Cardiac fibroblast (primary cell): ENCODE results near the gene CSK.

Experiments used
- DNase-seq, 2 donors: peaks; one replicate each; pipeline versions ENCODE4 v3.0.0 to v3.0.0-alpha.2; 2010; ENCODE audit warnings: low read depth in 2 of 2
- H3K4me3 ChIP-seq, 2 donors: replicated peaks in 1 of 2; 1 replicate in 1 of 2; 2 replicates in 1 of 2; pipeline ENCODE4 v1.5.1; 2011; ENCODE audit warnings: low read depth in 2 of 2, low read length in 2 of 2, mild to moderate bottlenecking in 2 of 2, moderate library complexity in 1 of 2
- CTCF ChIP-seq: IDR thresholded peaks from one replicate; pipeline ENCODE4 v1.5.1; 2011; ENCODE audit warnings: low read depth, mild to moderate bottlenecking, low read length, inconsistent platforms

The CSK gene

GRCh38 chr15:74758736-74759135, 23.1 kb upstream of the CSK start:
- no peak for TF ChIP-seq CTCF
- no peak overlapping the region for H3K4me3 ChIP-seq
- no peak for DNase-seq

GRCh38 chr15:74762791-74763150, 19.1 kb upstream of the CSK start:
- no peak for TF ChIP-seq CTCF

DNA sequence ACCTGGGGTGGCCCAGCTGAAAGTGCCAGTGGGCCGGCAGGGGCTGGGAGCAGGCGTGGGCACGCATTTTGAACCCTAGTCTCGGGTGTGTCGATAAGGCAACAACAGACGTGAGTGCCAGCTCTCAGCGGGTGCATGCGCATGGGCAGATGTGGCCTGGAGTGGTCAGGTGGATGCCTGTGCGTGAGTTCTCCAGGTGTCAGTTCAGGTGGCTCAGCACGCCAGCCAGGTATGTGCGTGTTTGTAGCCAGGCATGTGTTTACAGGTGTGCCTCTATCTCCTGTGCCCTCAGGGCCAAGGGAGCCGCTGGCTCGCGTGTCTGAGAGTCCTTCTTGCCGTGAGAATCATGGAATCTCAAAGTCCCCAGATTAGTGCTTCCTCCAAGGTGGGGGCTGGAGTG, 18.5 kb upstream of the CSK start:
- no peak for TF ChIP-seq CTCF
- H3K4me3 ChIP-seq, result no peak overlapping the region
- no peak for DNase-seq

More at GRCh38 chr15:74762791-74763150, 19.1 kb upstream of the CSK start:
- DNase-seq, result no peak
- no peak overlapping the region for H3K4me3 ChIP-seq

DNA sequence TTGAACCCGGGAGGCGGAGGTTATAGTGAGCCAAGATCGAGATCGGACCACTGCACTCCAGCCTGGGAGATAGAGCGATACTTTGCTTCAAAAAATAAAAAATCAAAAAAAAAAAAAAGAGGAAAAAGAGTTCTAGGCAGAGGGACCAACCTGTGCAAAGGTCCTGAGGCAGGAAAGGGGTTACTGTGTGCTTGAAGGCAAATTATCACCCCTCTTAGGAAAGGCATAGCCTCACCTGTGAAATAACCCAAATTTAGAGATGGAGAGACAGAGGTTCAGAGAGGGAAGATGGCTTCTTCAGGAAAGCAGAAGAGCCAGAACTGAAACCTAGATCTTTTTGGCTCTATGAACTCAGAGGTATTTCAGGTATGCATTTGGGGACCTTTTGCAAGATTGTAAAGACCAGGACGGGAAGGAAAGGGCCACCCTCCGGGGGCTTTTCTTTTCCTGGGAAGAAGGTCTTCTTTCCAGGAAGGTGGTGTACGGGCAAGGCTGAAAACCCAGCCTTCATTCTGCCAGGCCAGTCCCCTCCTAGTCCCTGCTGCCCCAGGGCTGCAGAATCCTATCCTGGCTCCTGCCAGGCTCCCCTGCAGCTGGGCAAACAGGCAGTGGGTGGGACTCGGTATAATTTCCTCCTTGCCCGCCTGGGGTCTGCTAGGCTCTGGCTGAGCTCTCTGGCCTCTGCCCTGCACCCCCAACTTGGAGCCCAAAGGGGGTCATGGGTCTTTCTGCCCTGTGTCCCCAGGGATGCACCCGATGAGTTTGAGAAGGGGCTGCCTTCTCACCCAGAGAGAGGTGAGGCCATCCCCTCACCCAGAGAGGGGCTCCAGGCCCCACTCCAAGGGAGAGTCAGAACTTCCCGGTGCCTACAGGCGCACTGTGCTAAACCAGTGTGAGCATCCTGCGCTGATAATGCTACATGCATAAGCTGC, 14.4 kb upstream of the CSK start:
- DNase-seq, result no peak
- no peak for TF ChIP-seq CTCF

DNA sequence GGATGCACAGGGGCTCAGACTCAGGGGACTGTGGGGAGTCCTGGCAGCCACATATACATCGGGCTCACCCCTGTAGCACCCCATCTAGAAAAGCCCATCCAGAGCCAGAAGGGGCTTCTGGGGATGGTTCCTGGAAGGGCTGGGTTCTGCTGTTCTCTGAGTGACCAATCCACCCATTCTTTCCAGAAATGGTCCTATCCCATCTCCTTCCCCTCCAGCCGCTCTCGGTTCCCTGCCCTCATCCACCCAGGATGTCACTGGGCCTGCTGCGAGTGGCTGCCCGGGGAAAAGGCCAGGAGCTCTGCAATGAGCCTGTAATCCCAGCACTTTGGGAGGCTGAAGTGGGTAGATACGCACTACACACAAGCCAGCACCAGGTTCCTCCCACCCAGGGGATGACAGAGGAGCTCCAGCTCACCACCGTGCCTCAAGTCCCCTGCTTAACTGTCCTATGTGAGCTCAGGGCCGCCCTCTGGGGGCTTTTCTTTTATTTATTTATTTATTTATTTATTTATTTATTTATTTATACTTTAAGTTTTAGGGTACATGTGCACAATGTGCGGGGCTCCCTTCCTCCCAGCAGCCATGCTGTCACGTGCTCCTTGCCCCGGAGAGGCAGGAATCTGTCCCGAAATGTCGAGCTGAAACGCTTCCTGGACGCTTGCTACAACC, 13.6 kb upstream of the CSK start:
- no peak overlapping the region for H3K4me3 ChIP-seq
- no peak for DNase-seq

More for the DNA sequence above, 14.4 kb upstream of the CSK start:
- H3K4me3 ChIP-seq, result no peak overlapping the region

DNA sequence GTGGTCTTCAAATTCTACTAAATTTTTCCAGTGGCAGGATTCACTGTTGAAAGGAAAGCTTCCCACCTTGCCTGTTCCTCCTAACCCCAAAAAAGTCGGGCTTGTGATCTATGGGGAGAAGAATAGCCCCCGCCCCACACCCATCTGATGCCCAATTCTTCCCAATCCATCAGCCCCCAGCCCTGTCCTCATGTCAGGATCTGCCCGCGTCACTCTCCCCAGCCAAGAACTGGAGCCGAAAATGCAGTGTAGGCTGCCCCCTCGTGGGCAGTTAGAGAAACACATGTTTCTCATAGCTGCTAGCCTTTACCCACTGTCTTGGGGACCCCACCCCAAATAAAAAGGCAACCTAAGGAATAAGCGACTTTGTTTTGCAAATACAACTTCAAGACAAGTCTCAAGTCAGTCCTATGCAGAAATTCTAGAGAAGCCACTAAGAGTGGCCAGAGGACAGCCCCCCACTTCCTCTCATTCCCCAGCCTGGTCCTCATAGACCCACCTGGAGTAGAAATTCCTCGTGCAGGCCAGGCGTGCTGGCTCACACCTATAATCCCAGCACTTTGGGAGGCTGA, 13.0 kb upstream of the CSK start:
- H3K4me3 ChIP-seq, result no peak overlapping the region
- peak; percentile 58 to 61 for DNase-seq
- peak; percentile 74 for TF ChIP-seq CTCF

More for the DNA sequence above, 13.6 kb upstream of the CSK start:
- no peak for TF ChIP-seq CTCF
